NB4 (cell line): ENCODE measurements around the gene FNDC1.

Source experiments
- CTCF ChIP-seq: IDR thresholded peaks from one replicate; pipeline ENCODE4 v1.5.1; 2012; ENCODE audit warnings: low read depth, low read length
- MAX ChIP-seq: IDR thresholded peaks from 2 replicates; pipeline ENCODE4 v1.6.1; 2011; ENCODE audit warnings: low read depth, low read length

- TF ChIP-seq CTCF = no peak
- no peak for TF ChIP-seq MAX
These were observed 139.0 kb downstream of the FNDC1 start for GRCh38 chr6:159308198-159308597.
